GM21619 (cell line): ENCODE measurements around the gene TRPC1.
"Not testable (repeated sequence)": the region's sequence is repeated elsewhere in the genome, so short reads cannot be mapped to it uniquely, and the experiment has no call there.

Experiments
- ATAC-seq: cut with Tn5 transposase; IDR thresholded peaks from one replicate; pipeline ENCODE4 v1.9.1; 2021; ENCODE audit not compliant: unreplicated experiment

TRPC1 gene

DNA sequence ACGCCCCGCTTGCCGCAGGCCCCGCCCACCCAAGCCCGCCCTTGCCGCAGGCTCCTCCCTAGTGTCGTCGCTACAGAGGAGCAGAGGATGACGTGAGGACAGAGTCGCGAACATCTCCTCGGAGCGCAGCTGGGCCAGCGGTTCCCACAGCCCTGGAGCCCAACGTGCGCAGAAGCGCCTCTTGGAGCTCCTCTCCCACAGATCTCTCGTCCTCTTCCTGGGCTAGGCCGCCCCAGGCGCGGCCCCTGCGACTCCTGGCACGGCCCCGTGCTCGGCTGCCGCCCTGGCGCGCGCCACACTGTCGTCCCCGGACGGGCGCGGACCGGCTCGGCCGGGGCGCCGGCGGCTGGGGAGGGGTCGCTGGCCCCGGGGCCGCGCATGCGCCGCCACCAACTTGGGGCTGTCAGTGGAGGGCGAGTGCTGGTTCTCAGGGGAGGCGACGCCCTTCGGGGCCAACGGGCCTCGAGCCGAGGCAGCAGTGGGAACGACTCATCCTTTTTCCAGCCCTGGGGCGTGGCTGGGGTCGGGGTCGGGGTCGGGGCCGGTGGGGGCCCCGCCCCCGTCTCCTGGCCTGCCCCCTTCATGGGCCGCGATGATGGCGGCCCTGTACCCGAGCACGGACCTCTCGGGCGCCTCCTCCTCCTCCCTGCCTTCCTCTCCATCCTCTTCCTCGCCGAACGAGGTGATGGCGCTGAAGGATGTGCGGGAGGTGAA is at the start of gene TRPC1:
Gene TRPC1, plus strand, starts transcription at position 67 of the 714 bp plus-strand sequence. Its CDS starts 526 bp downstream, at position 593.
- ATAC-seq: peak; percentile 93

GRCh38 chr3:142676151-142676550 is 47.7 kb upstream of the TRPC1 start:
- no peak for ATAC-seq

GRCh38 chr3:142680710-142681109 is 43.1 kb upstream of the TRPC1 start:
- ATAC-seq: no peak

- no peak for ATAC-seq
Observed at GRCh38 chr3:142690613-142691012, 33.2 kb upstream of the TRPC1 start.

DNA sequence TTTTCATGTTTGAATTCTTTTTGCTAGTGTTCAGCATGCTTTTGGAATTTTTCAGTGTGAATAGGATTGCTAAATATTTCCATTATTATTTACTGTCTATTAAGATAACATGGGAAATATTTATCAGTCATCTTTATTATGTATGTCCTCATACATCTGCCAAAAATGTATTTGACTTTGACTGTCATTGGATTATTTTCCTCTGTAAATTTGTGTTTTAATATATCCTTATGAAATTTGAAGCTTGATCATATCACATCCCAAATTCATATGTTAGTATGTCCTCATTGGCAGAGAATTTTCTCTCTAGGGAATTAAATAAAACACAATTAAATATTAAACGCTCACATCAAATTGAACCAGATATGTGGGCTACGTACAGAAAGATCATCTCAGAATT is 32.3 kb upstream of the TRPC1 start:
- no peak for ATAC-seq

GRCh38 chr3:142693136-142693853 is 30.5 kb upstream of the TRPC1 start:
- no peak for ATAC-seq

- no peak for ATAC-seq
Observed at GRCh38 chr3:142694225-142694624, 29.6 kb upstream of the TRPC1 start.

GRCh38 chr3:142705198-142705597 is 18.6 kb upstream of the TRPC1 start:
- ATAC-seq: no peak

DNA sequence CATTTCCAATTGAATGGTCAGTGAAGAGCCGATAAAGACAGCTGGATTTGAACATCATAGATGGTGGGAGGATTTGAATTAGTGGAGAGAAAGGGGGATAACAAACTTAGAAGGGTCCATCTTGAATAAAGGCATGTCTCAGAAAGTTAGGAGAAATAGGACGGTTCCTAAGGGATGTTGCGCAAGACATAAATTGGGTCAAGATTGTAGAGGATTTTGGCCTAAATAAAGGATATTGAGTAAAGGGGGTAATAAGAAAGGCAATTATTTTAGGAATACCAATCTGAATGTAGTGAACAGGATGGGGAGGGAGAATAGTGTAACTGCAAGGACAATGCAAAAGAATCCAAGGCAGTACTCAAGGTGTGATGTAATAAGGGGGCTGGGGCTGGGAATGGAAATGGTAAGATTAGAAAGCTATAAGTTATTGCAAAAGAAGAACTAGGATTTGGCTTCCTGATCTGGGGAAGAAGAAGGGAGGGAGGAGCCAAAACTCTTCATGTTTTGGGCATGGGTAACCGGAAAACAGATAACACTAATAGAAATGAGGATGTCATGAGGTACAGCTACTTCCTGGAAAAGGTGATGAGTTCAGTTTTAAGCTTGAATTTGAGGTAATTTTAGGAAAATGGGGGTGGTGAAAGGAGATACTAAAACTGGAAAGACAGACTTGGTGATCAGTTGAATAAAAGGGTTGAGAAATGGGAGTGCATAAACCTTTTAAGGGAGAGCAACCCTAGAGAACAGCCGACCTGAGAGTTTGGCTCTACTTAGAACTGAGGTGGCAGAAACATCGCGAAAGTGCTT is 17.3 kb upstream of the TRPC1 start:
- no peak for ATAC-seq

- ATAC-seq: no peak
Observed at GRCh38 chr3:142709207-142709606, 14.6 kb upstream of the TRPC1 start.

DNA sequence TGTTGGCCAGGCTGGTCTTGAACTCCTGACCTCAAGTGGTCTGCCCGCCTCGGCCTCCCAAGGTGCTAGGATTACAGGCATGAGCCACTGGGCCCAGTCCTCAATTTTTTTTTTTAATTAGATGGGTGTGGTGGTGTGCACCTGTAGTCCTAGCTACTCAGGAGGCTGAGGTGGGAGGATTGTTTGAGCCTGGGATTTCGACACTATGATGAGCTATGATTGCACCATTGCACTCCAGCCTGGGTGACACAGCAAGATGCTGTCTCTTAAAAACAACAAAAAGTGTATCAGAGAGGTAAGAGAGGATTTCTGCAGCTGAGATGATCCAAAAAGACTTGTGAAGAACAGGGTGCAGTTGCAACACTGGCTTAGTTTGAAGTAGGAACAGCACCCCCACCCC is 9.0 kb upstream of the TRPC1 start:
- ATAC-seq: not testable (repeated sequence)

DNA sequence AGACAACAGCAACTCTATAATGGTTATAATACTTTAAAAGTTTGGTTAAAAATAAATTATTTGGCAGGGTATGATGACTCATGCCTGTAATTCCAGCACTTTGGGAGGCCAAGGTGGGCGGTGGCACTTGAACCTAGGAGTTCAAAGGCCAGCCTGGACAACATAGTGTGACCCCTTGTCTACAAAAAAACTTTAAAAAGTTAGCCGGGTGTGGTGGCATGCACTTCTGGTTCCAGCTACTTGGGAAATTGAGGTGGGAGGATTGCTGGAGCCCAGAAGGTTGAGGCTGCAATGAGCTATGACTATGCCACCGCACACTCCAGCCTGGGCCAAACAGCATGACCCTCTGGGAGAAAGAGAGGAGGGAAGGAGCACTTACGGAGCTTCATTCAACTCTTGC is 7.7 kb upstream of the TRPC1 start:
- no peak for ATAC-seq

DNA sequence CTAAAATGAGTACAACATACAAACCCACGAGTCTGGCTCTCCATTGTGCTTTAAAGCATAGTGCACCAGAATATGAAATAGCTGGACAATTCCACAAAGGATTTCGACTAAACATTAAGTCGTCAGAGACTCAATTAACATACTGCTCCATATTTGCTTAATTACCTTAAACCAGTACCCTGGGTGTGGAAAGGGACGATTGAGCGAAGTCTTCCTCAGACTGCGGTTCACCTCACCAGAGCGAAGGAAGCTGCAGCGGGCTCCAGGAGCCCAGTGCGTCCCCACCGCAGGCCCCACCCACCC is 218 bp upstream of the TRPC1 start:
- no peak for ATAC-seq

DNA sequence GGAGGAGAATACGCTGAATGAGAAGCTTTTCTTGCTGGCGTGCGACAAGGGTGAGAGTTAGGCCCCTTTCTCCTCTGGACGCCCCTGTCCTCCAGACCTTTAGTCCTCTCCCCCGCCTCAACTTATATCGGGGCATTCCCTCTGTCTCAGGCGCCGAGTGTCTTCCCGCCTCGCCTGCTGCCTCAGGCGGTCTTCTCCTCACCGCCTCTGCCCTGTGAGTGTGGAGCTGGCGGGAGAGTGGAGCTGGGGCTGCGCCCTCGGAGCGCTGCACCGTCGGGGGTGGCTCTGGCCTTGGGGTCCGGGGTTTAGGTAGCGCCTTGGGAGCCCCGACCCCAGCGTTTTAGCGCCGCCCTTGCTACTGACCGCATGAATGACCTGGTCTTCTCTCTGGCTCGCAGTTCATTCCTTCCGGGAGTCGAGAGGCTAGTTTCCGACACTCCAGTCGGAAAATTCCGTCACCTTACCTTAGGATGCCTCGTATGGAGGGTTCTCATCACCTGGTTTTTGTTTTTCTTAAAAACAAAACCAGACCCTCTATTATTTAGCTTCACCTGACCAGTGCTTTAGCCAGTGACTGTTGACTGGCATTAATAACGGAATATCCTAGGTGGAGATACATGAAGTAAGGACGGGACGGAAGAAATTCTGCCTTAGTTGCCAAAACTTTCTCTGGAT is 985 bp downstream of the TRPC1 start:
- peak; percentile 14 for ATAC-seq

GRCh38 chr3:142725357-142725739 is 1.5 kb downstream of the TRPC1 start:
- no peak for ATAC-seq

DNA sequence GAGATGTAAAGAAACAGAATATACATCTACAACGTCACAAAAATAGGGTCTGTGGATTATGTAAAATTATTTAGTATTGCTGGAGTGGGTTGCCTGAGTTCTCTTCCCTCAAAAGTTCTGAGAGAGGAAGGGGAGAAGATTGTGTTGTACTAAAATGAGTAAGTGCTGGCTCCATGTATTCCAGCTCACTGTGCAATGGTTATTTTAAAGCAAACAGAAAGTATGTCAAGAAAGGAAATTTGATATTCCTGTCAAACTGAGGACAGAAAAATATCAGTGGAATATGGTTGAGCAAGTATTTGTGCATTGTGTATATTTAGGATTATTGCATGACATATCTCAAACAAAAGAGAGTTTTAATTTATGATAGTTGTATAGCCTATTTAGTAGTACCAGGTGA is 2.2 kb downstream of the TRPC1 start:
- no peak for ATAC-seq

- ATAC-seq: no peak
Observed at GRCh38 chr3:142732066-142732465, 8.2 kb downstream of the TRPC1 start.

DNA sequence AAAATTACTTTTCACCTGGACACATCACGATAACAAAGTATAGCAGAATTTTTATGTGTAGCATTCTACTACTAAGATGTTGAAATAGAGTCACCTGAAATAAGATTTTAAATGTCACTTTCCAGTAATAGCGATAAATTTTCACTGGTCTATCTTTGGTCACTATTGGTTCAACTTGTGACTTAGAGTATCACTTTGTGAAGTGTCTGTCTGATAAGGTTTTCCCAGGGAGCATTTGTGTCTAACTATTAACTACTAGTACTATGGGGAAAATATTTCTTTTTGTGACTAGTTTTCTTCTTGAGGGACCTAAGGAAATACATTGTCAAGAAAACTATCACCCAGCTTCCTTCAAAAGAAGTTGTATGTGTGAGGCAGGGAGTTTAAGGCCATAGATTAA is 11.0 kb downstream of the TRPC1 start:
- ATAC-seq: no peak

- no peak for ATAC-seq
Observed at GRCh38 chr3:142735462-142735861, 11.6 kb downstream of the TRPC1 start.

DNA sequence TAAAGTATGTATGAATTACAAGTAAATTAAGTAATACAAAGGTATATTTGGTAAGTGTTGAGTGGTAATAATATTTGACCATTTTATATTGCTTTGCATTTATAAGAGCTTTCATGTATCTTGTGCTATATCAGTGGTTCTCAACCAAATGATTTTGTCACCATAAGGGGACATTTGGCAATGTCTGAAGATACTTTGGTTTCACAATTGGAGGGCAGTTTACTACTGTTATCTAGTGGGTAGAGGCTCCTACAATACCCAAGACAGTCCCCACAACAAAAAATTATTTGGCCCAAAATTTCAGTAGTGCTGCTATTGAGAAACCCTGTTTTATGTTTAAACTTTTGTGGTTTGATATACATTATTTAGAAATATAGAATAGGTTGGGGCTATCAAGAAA is 14.6 kb downstream of the TRPC1 start:
- ATAC-seq: no peak

- no peak for ATAC-seq
Observed at GRCh38 chr3:142746646-142747045, 22.8 kb downstream of the TRPC1 start.
